Measurements from ENCODE around the gene DPYSL4. TPM values are rescaled to one million over a fixed set of nuclear protein-coding genes. Genes with fewer than 3 reads are reported as not detected.

Gene DPYSL4
- total and polyA plus RNA-seq, 2 of the 13 experiments (the other 11 are each of a cell fraction or from before 2014, with no cell fraction given), result 0.84 to 1.2 TPM

GRCh38 chr10:132163826-132164515, 22.8 kb upstream of the DPYSL4 start:
- no peak overlapping the region for H2AFZ ChIP-seq (ENCODE audit: low read length)
- no peak for DNase-seq (ENCODE audit: low spot score)
- 37% methylated on average over 11 of the region's 17 CpGs for WGBS (ENCODE audit: low lambda C conversion rate)
- no peaks in the 10 kb centered on the region for H3K79me2 ChIP-seq (ENCODE audit: insufficient read depth, low read length)
- in situ Hi-C loops (cut with HindIII; ENCODE audit: extremely low pct_ligation_motif_present, low pct_unique_long_range_greater_than_20kb) (no loop called here), intact Hi-C loops (cut with micrococcal nuclease; ENCODE audit: unreplicated experiment) (no loop called here)
- ATAC-seq, result no peak
- H3K36me3 ChIP-seq (replicated peaks in 1 of 2; ENCODE audit: control insufficient read depth in 1 of 2, insufficient read depth in 2 of 2, low read length in 2 of 2), result no peaks in the 10 kb centered on the region
- ChIA-PET POLR2A (no interaction called here), CTCF (ENCODE audit: low intra/inter-chr PET ratio, low total read pairs) (no interaction called here)
- H4K20me1 ChIP-seq (ENCODE audit: insufficient read depth, low read length), result no peaks in the 10 kb centered on the region
- no peak overlapping the region for H3K9ac ChIP-seq (ENCODE audit: insufficient read depth, low read depth, low read length)
- H3K27me3 ChIP-seq (ENCODE audit: control insufficient read depth in 1 of 2, insufficient read depth in 2 of 2, low read length in 2 of 2), result peaks cover 0 to 29% of the 10 kb centered on the region in 2 experiments; a peak in 3 of 5 replicates
- FAIRE-seq, result no peak
- no peak overlapping the region for H3K4me2 ChIP-seq (ENCODE audit: low read depth, low read length)
- H3K4me1 ChIP-seq (ENCODE audit: insufficient read depth, low read length), result peaks cover 11% of the 10 kb centered on the region
- H3K27ac ChIP-seq (ENCODE audit: extremely low read length, insufficient read depth, low read length), result no peak overlapping the region
- no TSS peak for BruUV-seq (replicated peaks)
- no peaks in the 10 kb centered on the region for H3K9me3 ChIP-seq (ENCODE audit: low read length)
- H3K4me3 ChIP-seq (replicated peaks in 1 of 3; ENCODE audit: insufficient read depth in 1 of 3, low read depth in 2 of 3, low read length in 3 of 3), result no peak overlapping the region
- TF ChIP-seq DNMT1 (CRISPR knock-in tag; IDR thresholded peaks at IDR 0.05) (no peak), ARNT (IDR thresholded peaks at IDR 0.05) (no peak), PCBP1 (IDR thresholded peaks at IDR 0.05; ENCODE audit: borderline replicate concordance, low read depth, low read length) (no peak), ZNF451 (CRISPR knock-in tag; IDR thresholded peaks at IDR 0.05) (no peak), ZNF704 (CRISPR knock-in tag; IDR thresholded peaks at IDR 0.05; ENCODE audit: borderline replicate concordance) (no peak), ADNP (CRISPR knock-in tag; IDR thresholded peaks at IDR 0.05) (no peak), PAX8 (CRISPR knock-in tag; IDR thresholded peaks at IDR 0.05; ENCODE audit: borderline replicate concordance) (no peak), ZNF580 (CRISPR knock-in tag; IDR thresholded peaks at IDR 0.05; ENCODE audit: borderline replicate concordance, low read depth) (no peak), CTCF (CRISPR knock-in tag; IDR thresholded peaks at IDR 0.05) (no peak), ZNF121 (CRISPR knock-in tag; IDR thresholded peaks at IDR 0.05) (no peak), DBP (CRISPR knock-in tag; IDR thresholded peaks at IDR 0.05; ENCODE audit: not compliant biosample characterization) (no peak), HCFC1 (IDR thresholded peaks at IDR 0.05; ENCODE audit: low read depth, low read length) (no peak), SNAPC4 (CRISPR knock-in tag; IDR thresholded peaks at IDR 0.05) (no peak), ZMAT3 (CRISPR knock-in tag; conservative IDR thresholded peaks at IDR 0.05) (no peak), SMAD1 (CRISPR knock-in tag; IDR thresholded peaks at IDR 0.05; ENCODE audit: borderline replicate concordance, low read depth) (no peak)
